A549 (cell line): ENCODE measurements around the gene MYH15. TPM values are rescaled to one million over a fixed set of nuclear protein-coding genes. Genes with fewer than 3 reads are reported as not detected.

Experiments
- ATAC-seq, 2 experiments: fragments of 200-7000 bp in 1 of 2; fragments of >200 bp in 1 of 2; cut with Nextera tagmentation in 1 of 2; cut with Tn5 transposase in 1 of 2; 3 replicates each; pipeline versions ENCODE4 v1.8.0 to v1.9.1; 2018 to 2020; ENCODE audit warnings: mild to moderate bottlenecking in 1 of 2, moderate library complexity in 1 of 2
- CTCF ChIA-PET: fragments of 300-600 bp; sonication (Branson Sonifier 250); formaldehyde crosslinking; extraction: SDS; loops from one replicate; lab custom pipeline; 2021; ENCODE audit warnings: antibody characterized with exemption, inconsistent platforms; lab: Yijun Ruan, JAX
- POLR2A ChIA-PET: fragments of 350-600 bp; formaldehyde crosslinking; extraction: SDS; loops from one replicate; lab custom pipeline; 2021; ENCODE audit warnings: antibody characterized with exemption, inconsistent platforms; lab: Yijun Ruan, JAX
- DNase-seq, 2 experiments: peaks; one replicate each; pipeline versions ENCODE4 v3.0.0 to v3.0.0-alpha.2; 2011 to 2016; ENCODE audit warnings: low read depth in 1 of 2, low spot score in 1 of 2
- FAIRE-seq: peaks from 2 replicates; lab custom pipeline; 2011; peaks lifted over from hg19 to GRCh38; lab: Jason Lieb, UNC
- H3K27ac ChIP-seq, 2 experiments: fragments of >200 bp; sonication (Bioruptor Twin); formaldehyde crosslinking; 3 replicates each; pipeline ENCODE4 v1.5.1; 2016 to 2017
- H3K4me1 ChIP-seq: fragments of >200 bp; sonication (Bioruptor Twin); formaldehyde crosslinking; 3 replicates; pipeline ENCODE4 v1.6.1; 2016
- H3K4me2 ChIP-seq: fragments of >200 bp; sonication (Bioruptor Twin); formaldehyde crosslinking; 3 replicates; pipeline ENCODE4 v1.6.1; 2016
- H3K4me3 ChIP-seq: fragments of >200 bp; sonication (Bioruptor Twin); formaldehyde crosslinking; 3 replicates; pipeline ENCODE4 v1.5.1; 2016
- H3K9me3 ChIP-seq: fragments of >200 bp; sonication (Bioruptor Twin); formaldehyde crosslinking; 3 replicates; pipeline ENCODE4 v1.6.1; 2016
- ATOH8 ChIP-seq: fragments of 250-450 bp; sonication (Bioruptor Pico); IDR thresholded peaks from 2 replicates; pipeline ENCODE4 v1.5.0; 2020; ENCODE audit warnings: low read depth, mild to moderate bottlenecking, moderate library complexity
- BCL3 ChIP-seq: fragments of >200 bp; sonication (Bioruptor Twin); formaldehyde crosslinking; IDR thresholded peaks from 3 replicates; pipeline ENCODE4 v1.6.1; 2016
- BHLHE40 ChIP-seq: IDR thresholded peaks from 2 replicates; pipeline ENCODE4 v1.6.1; 2012; ENCODE audit warnings: low read depth, low read length, inconsistent platforms
- CBX8 ChIP-seq: fragments of 200-600 bp; sonication (generic); IDR thresholded peaks from 2 replicates; pipeline ENCODE4 v1.6.1; 2016
- EHF ChIP-seq: fragments of 250-450 bp; sonication (Bioruptor Pico); IDR thresholded peaks from 2 replicates; pipeline ENCODE4 v1.5.0; 2020; ENCODE audit warnings: mild to moderate bottlenecking
- ELK1 ChIP-seq: fragments of 150-350 bp; IDR thresholded peaks from 2 replicates; pipeline ENCODE4 v1.6.1; 2014; ENCODE audit warnings: low read depth, mild to moderate bottlenecking, low read length
- FOSB ChIP-seq: fragments of 250-450 bp; sonication (Bioruptor Pico); IDR thresholded peaks from 2 replicates; pipeline ENCODE4 v1.5.0; 2020; ENCODE audit warnings: mild to moderate bottlenecking, moderate library complexity
- FOXS1 ChIP-seq: fragments of 250-450 bp; sonication (Bioruptor Pico); IDR thresholded peaks from 2 replicates; pipeline ENCODE4 v1.5.0; 2020; ENCODE audit warnings: mild to moderate bottlenecking, moderate library complexity
- GATA3 ChIP-seq: IDR thresholded peaks from 2 replicates; pipeline ENCODE4 v1.6.1; 2012; ENCODE audit warnings: borderline replicate concordance
- HDAC2 ChIP-seq: fragments of 200-600 bp; sonication (generic); IDR thresholded peaks from 2 replicates; pipeline ENCODE4 v1.6.1; 2016
- HMGXB4 ChIP-seq: fragments of 250-450 bp; sonication (Bioruptor Pico); IDR thresholded peaks from 2 replicates; pipeline ENCODE4 v1.5.0; 2021; ENCODE audit warnings: mild to moderate bottlenecking, moderate library complexity, borderline replicate concordance
- HOXA7 ChIP-seq: fragments of 250-450 bp; sonication (Bioruptor Pico); IDR thresholded peaks from 2 replicates; pipeline ENCODE4 v1.5.0; 2020; ENCODE audit warnings: mild to moderate bottlenecking, moderate library complexity
- HOXB5 ChIP-seq: fragments of 250-450 bp; sonication (Bioruptor Pico); IDR thresholded peaks from 2 replicates; pipeline ENCODE4 v1.5.0; 2020; ENCODE audit warnings: mild to moderate bottlenecking, moderate library complexity
- JUN ChIP-seq, 2 experiments: fragments of >200 bp; sonication (Bioruptor Twin); formaldehyde crosslinking; IDR thresholded peaks; 2 replicates in 1 of 2; 3 replicates in 1 of 2; pipeline ENCODE4 v1.6.1; 2016 to 2017
- JUNB ChIP-seq: fragments of >200 bp; sonication (Bioruptor Twin); formaldehyde crosslinking; IDR thresholded peaks from 2 replicates; pipeline ENCODE4 v1.6.1; 2016
- KDM1A ChIP-seq: fragments of 200-600 bp; sonication (generic); IDR thresholded peaks from 2 replicates; pipeline ENCODE4 v1.6.1; 2016; ENCODE audit warnings: low read depth, mild to moderate bottlenecking
- NFE2L2 ChIP-seq: fragments of 150-350 bp; conservative IDR thresholded peaks from 2 replicates; pipeline ENCODE4 v1.6.1; 2014; ENCODE audit warnings: low read length
- NR3C1 ChIP-seq: fragments of >200 bp; sonication (Bioruptor Twin); formaldehyde crosslinking; IDR thresholded peaks from 3 replicates; pipeline ENCODE4 v1.6.1; 2017
- POLR2AphosphoS2 ChIP-seq: conservative IDR thresholded peaks from 2 replicates; pipeline ENCODE4 v1.6.1; 2012; ENCODE audit warnings: low read length, improper control_type of control experiment, inconsistent platforms
- RAD21 ChIP-seq, 2 experiments: fragments of >200 bp in 1 of 2; sonication (Bioruptor Twin) in 1 of 2; formaldehyde crosslinking in 1 of 2; IDR thresholded peaks in 1 of 2; conservative IDR thresholded peaks in 1 of 2; 2 replicates in 1 of 2; 3 replicates in 1 of 2; pipeline ENCODE4 v1.6.1; 2012 to 2018; ENCODE audit warnings: inconsistent platforms in 1 of 2
- RCOR1 ChIP-seq: fragments of 150-350 bp; IDR thresholded peaks from 2 replicates; pipeline ENCODE4 v1.6.1; 2014; ENCODE audit warnings: antibody characterized with exemption, low read length, low read depth
- RNF2 ChIP-seq: fragments of 200-600 bp; sonication (generic); IDR thresholded peaks from 2 replicates; pipeline ENCODE4 v1.6.1; 2016; ENCODE audit warnings: low read depth, mild to moderate bottlenecking, antibody characterized with exemption, moderate library complexity, borderline replicate concordance
- SMC3 ChIP-seq: fragments of >200 bp; sonication (Bioruptor Twin); formaldehyde crosslinking; IDR thresholded peaks from 3 replicates; pipeline ENCODE4 v1.6.1; 2018; ENCODE audit warnings: inconsistent platforms
- TFCP2L1 ChIP-seq: fragments of 250-450 bp; sonication (Bioruptor Pico); IDR thresholded peaks from 2 replicates; pipeline ENCODE4 v1.5.0; 2021; ENCODE audit warnings: mild to moderate bottlenecking
- ZNF302 ChIP-seq: fragments of 250-450 bp; sonication (Bioruptor Pico); IDR thresholded peaks from 2 replicates; pipeline ENCODE4 v1.9.0; 2021; ENCODE audit warnings: inconsistent platforms, mild to moderate bottlenecking, moderate library complexity
- ZSCAN20 ChIP-seq: fragments of 250-450 bp; sonication (Bioruptor Pico); IDR thresholded peaks from 2 replicates; pipeline ENCODE4 v1.8.0; 2022; ENCODE audit warnings: mild to moderate bottlenecking, moderate library complexity
- WGBS: methylation state at CpG from one replicate; pipeline ENCODE4 v1.1.6; 2017; ENCODE audit errors: missing lambda C conversion rate; 5-methylcytosine and 5-hydroxymethylcytosine counted together
- polyA plus RNA-seq, 4 experiments: library from polyadenylated mRNA; depleted of rRNA in 3 of 4; stranded (reverse); fragments of >200 nt; fragmentation: RNase III in 1 of 4; extraction: RNeasy Plus Mini Kit Qiagen cat#74134 plus additional on column Dnase treatment in 1 of 4; gene quantifications; 2 replicates in 3 of 4; 3 replicates in 1 of 4; pipeline ENCODE4 v1.2.3, GENCODE V29; 2011 to 2017

Gene MYH15
- polyA plus RNA-seq, 2 of the 4 experiments (the other 2 are of a cell fraction): 0.39 to 1.7 TPM

GRCh38 chr3:108525256-108525655, 14.9 kb upstream of the MYH15 start:
- CTCF ChIA-PET: interaction anchor here (0.8 to 1.8 kb wide), 3 partner anchors 11 to 137 kb away, joined by 3 to 7 read pairs (median 3); no protein-coding TSS in a partner anchor
- no peak overlapping the region for H3K27ac ChIP-seq
- DNase-seq (no peak), FAIRE-seq (no peak), ATAC-seq (no peak)
- POLR2A ChIA-PET: no interaction called here
- no peaks in the 10 kb centered on the region for H3K9me3 ChIP-seq
- no peak overlapping the region for H3K4me3 ChIP-seq
- TF ChIP-seq JUN (IDR thresholded peaks at IDR 0.05) (no peak), SMC3 (no peak), TFCP2L1 (no peak), BCL3 (no peak), ATOH8 (CRISPR knock-in tag) (no peak), POLR2AphosphoS2 (no peak), ELK1 (no peak), EHF (CRISPR knock-in tag) (no peak), BHLHE40 (no peak), HDAC2 (no peak)
- no peak overlapping the region for H3K4me2 ChIP-seq
- no peaks in the 10 kb centered on the region for H3K4me1 ChIP-seq
- 30% methylated on average over 2 of the region's 2 CpGs for WGBS

- H3K4me1 ChIP-seq: no peaks in the 10 kb centered on the region
- H3K9me3 ChIP-seq: no peaks in the 10 kb centered on the region
- no peak overlapping the region for H3K4me3 ChIP-seq
- POLR2A ChIA-PET: no interaction called here
- WGBS: 41% methylated on average over 2 of the region's 2 CpGs
- no peak for ATAC-seq
- H3K4me2 ChIP-seq: no peak overlapping the region
- DNase-seq: no peak
- CTCF ChIA-PET: interaction anchor here (0.8 to 1.8 kb wide), 2 partner anchors 35 to 138 kb away, joined by 3 to 7 read pairs; no protein-coding TSS in a partner anchor
- no peak for FAIRE-seq
- H3K27ac ChIP-seq: no peak overlapping the region
- no peak for TF ChIP-seq FOXS1 (CRISPR knock-in tag)
- TF ChIP-seq POLR2AphosphoS2: no peak
- no peak for TF ChIP-seq NR3C1
- TF ChIP-seq TFCP2L1: no peak
- no peak for TF ChIP-seq RAD21 (conservative IDR thresholded peaks at IDR 0.05 in 1 of 2, IDR thresholded peaks at IDR 0.05 in 1 of 2)
- no peak for TF ChIP-seq JUNB
- TF ChIP-seq ZNF302: no peak
- TF ChIP-seq NFE2L2: no peak
- no peak for TF ChIP-seq HOXA7
- no peak for TF ChIP-seq RNF2
- TF ChIP-seq RCOR1: no peak
- TF ChIP-seq CBX8: no peak
- no peak for TF ChIP-seq HOXB5 (CRISPR knock-in tag)
- no peak for TF ChIP-seq KDM1A
- no peak for TF ChIP-seq ZSCAN20 (CRISPR knock-in tag)
- TF ChIP-seq HMGXB4 (CRISPR knock-in tag): no peak
- no peak for TF ChIP-seq HDAC2
- TF ChIP-seq FOSB (CRISPR knock-in tag): no peak
- no peak for TF ChIP-seq GATA3
These were observed 14.1 kb upstream of the MYH15 start for GRCh38 chr3:108524537-108524936.
